AG09309 (cell line): Measurements from ENCODE around the gene DYNC1H1.

Source experiments
- DNase-seq: peaks from one replicate; pipeline ENCODE4 v3.0.0-alpha.2; 2010; ENCODE audit warnings: low read depth
- H3K4me3 ChIP-seq: 2 replicates; pipeline ENCODE4 v1.5.1; 2011; ENCODE audit warnings: mild to moderate bottlenecking, low read depth, low read length, moderate library complexity; ENCODE audit not compliant: control insufficient read depth
- CTCF ChIP-seq: IDR thresholded peaks from 2 replicates; pipeline ENCODE4 v1.5.1; 2011; ENCODE audit warnings: mild to moderate bottlenecking, low read depth, low read length, inconsistent platforms; ENCODE audit not compliant: insufficient read depth, control insufficient read depth; ENCODE audit errors: missing control alignments

The DYNC1H1 gene

GRCh38 chr14:101950516-101951215 is 13.7 kb upstream of the DYNC1H1 start:
- no peak overlapping the region for H3K4me3 ChIP-seq
- TF ChIP-seq CTCF: no peak
- DNase-seq: no peak

GRCh38 chr14:101953151-101953550 is 11.2 kb upstream of the DYNC1H1 start:
- DNase-seq: no peak
- H3K4me3 ChIP-seq: no peak overlapping the region
- TF ChIP-seq CTCF: no peak

GRCh38 chr14:101954501-101954900 is 9.9 kb upstream of the DYNC1H1 start:
- TF ChIP-seq CTCF: no peak
- no peak overlapping the region for H3K4me3 ChIP-seq

GRCh38 chr14:101955695-101956161 is 8.6 kb upstream of the DYNC1H1 start:
- no peak overlapping the region for H3K4me3 ChIP-seq
- no peak for TF ChIP-seq CTCF
- DNase-seq: no peak

More at GRCh38 chr14:101954501-101954900, 9.9 kb upstream of the DYNC1H1 start:
- DNase-seq: no peak

GRCh38 chr14:101956179-101956885 is 8.0 kb upstream of the DYNC1H1 start:
- H3K4me3 ChIP-seq: no peak overlapping the region
- no peak for TF ChIP-seq CTCF
- DNase-seq: no peak

GRCh38 chr14:101957406-101958234 is 6.8 kb upstream of the DYNC1H1 start:
- TF ChIP-seq CTCF: no peak
- H3K4me3 ChIP-seq: no peak overlapping the region
- DNase-seq: no peak
